T-cell (primary cell): ENCODE data around the gene CCRL2. TPM values are rescaled to one million over a fixed set of nuclear protein-coding genes. Genes with fewer than 3 reads are reported as not detected.
"Not testable (repeated sequence)": the region's sequence is repeated elsewhere in the genome, so short reads cannot be mapped to it uniquely, and the experiment has no call there.

ENCODE experiments used
- ATAC-seq, 4 experiments: fragments of 200-7000 bp in 3 of 4; fragments of 150-1000 bp in 1 of 4; cut with Tn5 transposase; replicated peaks in 1 of 4; 1 replicate in 3 of 4; 2 replicates in 1 of 4; pipeline ENCODE4 v1.10.0; 2021; ENCODE audit warnings: moderate library complexity in 3 of 4, mild to moderate bottlenecking in 2 of 4, moderate number of reproducible peaks in 1 of 4
- CTCF ChIA-PET, 2 donors: fragments of 300-600 bp; sonication (Branson Sonifier 250); formaldehyde crosslinking; loops; one replicate each; lab custom pipeline; 2022; ENCODE audit warnings: antibody characterized with exemption in 2 of 2; lab: Charles Lee
- POLR2A ChIA-PET, 2 donors: fragments of 300-600 bp; sonication (Branson Sonifier 250); formaldehyde crosslinking; loops; one replicate each; lab custom pipeline; 2022; ENCODE audit warnings: antibody characterized with exemption in 2 of 2; lab: Charles Lee
- DNase-seq, 35 experiments: peaks; one replicate each; pipeline versions ENCODE4 v3.0.0 to v3.0.0-alpha.2; 2013 to 2023
- H3K27ac ChIP-seq: one replicate; pipeline ENCODE4 v1.5.1; 2013; ENCODE audit warnings: low read length
- H3K27me3 ChIP-seq, 2 experiments: replicated peaks in 1 of 2; 1 replicate in 1 of 2; 2 replicates in 1 of 2; pipeline versions ENCODE4 v1.6.1 to v1.7.0; 2013; ENCODE audit warnings: low read length in 1 of 2, mixed read lengths in 1 of 2; ENCODE audit not compliant: control insufficient read depth in 2 of 2, insufficient read depth in 2 of 2; ENCODE audit errors: extremely low read depth in 1 of 2
- H3K36me3 ChIP-seq, 2 donors: 1 replicate in 1 of 2; 2 replicates in 1 of 2; pipeline versions ENCODE4 v1.6.1 to v1.7.0; 2013; ENCODE audit warnings: low read length in 1 of 2; ENCODE audit not compliant: control insufficient read depth in 2 of 2, insufficient read depth in 1 of 2; ENCODE audit errors: extremely low read depth in 1 of 2
- H3K4me1 ChIP-seq, 2 experiments: 1 replicate in 1 of 2; 2 replicates in 1 of 2; pipeline versions ENCODE4 v1.6.1 to v1.7.0; 2013; ENCODE audit warnings: low read length in 2 of 2, mixed read lengths in 1 of 2; ENCODE audit not compliant: insufficient read depth in 2 of 2, control insufficient read depth in 1 of 2; ENCODE audit errors: extremely low read depth in 1 of 2
- H3K4me3 ChIP-seq, 2 donors: 1 replicate in 1 of 2; 2 replicates in 1 of 2; pipeline versions ENCODE4 v1.5.1 to v1.7.0; 2013; ENCODE audit warnings: mild to moderate bottlenecking in 2 of 2, low read length in 1 of 2, moderate library complexity in 1 of 2; ENCODE audit not compliant: control insufficient read depth in 1 of 2; ENCODE audit errors: extremely low read depth in 1 of 2
- H3K9me3 ChIP-seq: 2 replicates; pipeline ENCODE4 v1.7.0; 2013
- H3K27ac Mint-ChIP-seq, 2 donors: one replicate each; pipeline ENCODE4 v1.8.0; 2020 to 2021; ENCODE audit warnings: mild to moderate bottlenecking in 2 of 2, mixed read lengths in 2 of 2
- H3K27me3 Mint-ChIP-seq, 2 donors: one replicate each; pipeline ENCODE4 v1.8.0; 2021 to 2022; ENCODE audit warnings: mixed read lengths in 2 of 2
- H3K36me3 Mint-ChIP-seq: one replicate; pipeline ENCODE4 v1.8.0; 2021; ENCODE audit warnings: mixed read lengths
- H3K4me1 Mint-ChIP-seq, 3 donors: one replicate each; pipeline ENCODE4 v1.8.0; 2020 to 2022; ENCODE audit warnings: mixed read lengths in 3 of 3, mild to moderate bottlenecking in 1 of 3
- H3K4me3 Mint-ChIP-seq, 3 donors: one replicate each; pipeline ENCODE4 v1.8.0; 2020 to 2022; ENCODE audit warnings: mild to moderate bottlenecking in 3 of 3, mixed read lengths in 3 of 3, moderate library complexity in 3 of 3
- H3K9me3 Mint-ChIP-seq, 3 donors: one replicate each; pipeline ENCODE4 v1.8.0; 2020 to 2022; ENCODE audit warnings: mixed read lengths in 3 of 3
- WGBS: methylation state at CpG from one replicate; pipeline ENCODE4 v1.1.5; 2013; ENCODE audit warnings: missing lambda C conversion rate; ENCODE audit not compliant: insufficient coverage; 5-methylcytosine and 5-hydroxymethylcytosine counted together
- total RNA-seq, 35 experiments: library from RNA in 6 of 35; stranded (reverse) in 6 of 35; fragments of 120-200 nt in 1 of 35; gene quantifications; one replicate each; pipeline versions ENCODE4 v1.2.1 to v1.2.4 and lab custom pipeline; 2013 to 2026

Gene CCRL2
- total RNA-seq, 5 donors from 2014 or later (not counting 1 experiment from before 2014, with no cell fraction given), result 1.1 to 2.5 (median 1.6) TPM

GRCh38 chr3:46427404-46427803, 20.3 kb downstream of the CCRL2 start:
- ATAC-seq, CTCF ChIA-PET, H3K27me3 ChIP-seq, H3K4me3 Mint-ChIP-seq, H3K9me3 ChIP-seq, DNase-seq, H3K36me3 Mint-ChIP-seq, H3K4me1 ChIP-seq, H3K27ac Mint-ChIP-seq, H3K36me3 ChIP-seq, H3K27ac ChIP-seq, H3K27me3 Mint-ChIP-seq, H3K4me3 ChIP-seq, POLR2A ChIA-PET: not testable (repeated sequence)
- WGBS, result 90% methylated on average over 4 of the region's 8 CpGs
- H3K4me1 Mint-ChIP-seq, result peaks cover 10 to 13% (median 12%) of the 10 kb centered on the region in 3 donors
- H3K9me3 Mint-ChIP-seq, result peaks cover 5 to 12% (median 12%) of the 10 kb centered on the region in 3 donors

GRCh38 chr3:46427916-46428833, 21.1 kb downstream of the CCRL2 start:
- Mint-ChIP-seq H3K4me1 (peaks cover 13 to 16% (median 13%) of the 10 kb centered on the region in 3 donors), H3K4me3 (no peak overlapping the region), H3K36me3 (peaks cover 5% of the 10 kb centered on the region), H3K27ac (no peak overlapping the region), H3K9me3 (peaks cover 8 to 18% (median 14%) of the 10 kb centered on the region in 3 donors), H3K27me3 (no peaks in the 10 kb centered on the region)
- Histone ChIP-seq H3K36me3 (no peaks in the 10 kb centered on the region), H3K4me3 (no peak overlapping the region), H3K27me3 (no peaks in the 10 kb centered on the region), H3K9me3 (no peaks in the 10 kb centered on the region), H3K4me1 (peaks cover 0 to 5% of the 10 kb centered on the region in 2 experiments), H3K27ac (no peak overlapping the region)
- 86% methylated on average over 7 of the region's 10 CpGs for WGBS
- ChIA-PET POLR2A (no interaction called here), CTCF (no interaction called here)
- DNase-seq (no peak), ATAC-seq (no peak)

GRCh38 chr3:46429250-46429649, 22.2 kb downstream of the CCRL2 start:
- Mint-ChIP-seq H3K4me3 (no peak overlapping the region), H3K9me3 (peaks cover 12 to 21% (median 14%) of the 10 kb centered on the region in 3 donors), H3K27me3 (no peaks in the 10 kb centered on the region), H3K4me1 (peaks cover 13 to 19% (median 16%) of the 10 kb centered on the region in 3 donors), H3K36me3 (peaks cover 5% of the 10 kb centered on the region), H3K27ac (no peak overlapping the region)
- WGBS, result 89% methylated on average over 3 of the region's 5 CpGs
- POLR2A ChIA-PET, result no interaction called here
- Histone ChIP-seq H3K27ac (no peak overlapping the region), H3K27me3 (no peaks in the 10 kb centered on the region), H3K4me1 (peaks cover 0 to 5% of the 10 kb centered on the region in 2 experiments), H3K9me3 (no peaks in the 10 kb centered on the region), H3K4me3 (no peak overlapping the region), H3K36me3 (no peaks in the 10 kb centered on the region)
- DNase-seq, result no peak
- CTCF ChIA-PET, result interaction anchor here in 1 of 2 donors (0.6 kb wide), 1 partner anchor 23 kb away, joined by 3 read pairs; no protein-coding TSS in a partner anchor
- no peak for ATAC-seq

- Histone ChIP-seq H3K4me3 (no peak overlapping the region), H3K27me3 (no peaks in the 10 kb centered on the region), H3K4me1 (peaks cover 0 to 5% of the 10 kb centered on the region in 2 experiments), H3K36me3 (no peaks in the 10 kb centered on the region), H3K9me3 (no peaks in the 10 kb centered on the region), H3K27ac (no peak overlapping the region)
- no peak for DNase-seq
- Mint-ChIP-seq H3K9me3 (peaks cover 12 to 21% (median 14%) of the 10 kb centered on the region in 3 donors), H3K36me3 (peaks cover 5% of the 10 kb centered on the region), H3K27me3 (no peaks in the 10 kb centered on the region), H3K4me1 (peaks cover 13 to 19% (median 16%) of the 10 kb centered on the region in 3 donors), H3K27ac (no peak overlapping the region), H3K4me3 (no peak overlapping the region)
- CTCF ChIA-PET, result interaction anchor here in 1 of 2 donors (0.6 kb wide), 1 partner anchor 23 kb away, joined by 3 read pairs; no protein-coding TSS in a partner anchor
- ATAC-seq, result no peak
- POLR2A ChIA-PET, result interaction anchor here in 1 of 2 donors (0.6 kb wide), 1 partner anchor 63 kb away, joined by 4 read pairs; no protein-coding TSS in a partner anchor
- 86% methylated on average over 3 of the region's 5 CpGs for WGBS
Observed at GRCh38 chr3:46429671-46430070, 22.6 kb downstream of the CCRL2 start.

GRCh38 chr3:46430879-46431278, 23.8 kb downstream of the CCRL2 start:
- H3K4me1 ChIP-seq, H3K27ac ChIP-seq, H3K36me3 Mint-ChIP-seq, DNase-seq, H3K27ac Mint-ChIP-seq, H3K27me3 Mint-ChIP-seq, POLR2A ChIA-PET, ATAC-seq, H3K9me3 ChIP-seq, H3K27me3 ChIP-seq, H3K4me3 ChIP-seq, H3K36me3 ChIP-seq, H3K4me3 Mint-ChIP-seq: not testable (repeated sequence)
- Mint-ChIP-seq H3K4me1 (peaks cover 13 to 20% (median 16%) of the 10 kb centered on the region in 3 donors), H3K9me3 (peaks cover 12 to 21% (median 14%) of the 10 kb centered on the region in 3 donors)
- no CpG with 5 or more reads among the region's 1 CpG for WGBS
- CTCF ChIA-PET, result interaction anchor here in 1 of 2 donors (1.0 kb wide), 1 partner anchor 199 kb away, joined by 3 read pairs; no protein-coding TSS in a partner anchor

- H3K27ac Mint-ChIP-seq, ATAC-seq, H3K9me3 ChIP-seq, H3K27ac ChIP-seq, DNase-seq, H3K36me3 ChIP-seq, H3K4me3 Mint-ChIP-seq, H3K36me3 Mint-ChIP-seq, CTCF ChIA-PET, H3K4me3 ChIP-seq, H3K4me1 ChIP-seq, H3K27me3 ChIP-seq, POLR2A ChIA-PET, H3K27me3 Mint-ChIP-seq: not testable (repeated sequence)
- WGBS, result 100% methylated on average over 1 of the region's 5 CpGs
- Mint-ChIP-seq H3K9me3 (peaks cover 12 to 21% (median 14%) of the 10 kb centered on the region in 3 donors), H3K4me1 (peaks cover 3 to 11% (median 7%) of the 10 kb centered on the region in 3 donors)
Observed at GRCh38 chr3:46431905-46432304, 24.8 kb downstream of the CCRL2 start.
